H1 (cell line): ENCODE results near the gene ZBTB37.

Experiments used
- CTCF ChIP-seq, 3 experiments: IDR thresholded peaks; 1 replicate in 2 of 3; 2 replicates in 1 of 3; pipeline versions ENCODE4 v1.5.1 to v1.6.1; 2011; ENCODE audit warnings: low read length in 3 of 3, mild to moderate bottlenecking in 3 of 3, inconsistent platforms in 2 of 3, low read depth in 1 of 3, moderate library complexity in 1 of 3; ENCODE audit not compliant: insufficient read depth in 1 of 3; ENCODE audit errors: control extremely low read depth in 1 of 3
- EP300 ChIP-seq, 2 experiments: IDR thresholded peaks; 1 replicate in 1 of 2; 2 replicates in 1 of 2; pipeline ENCODE4 v1.6.1; 2011 to 2012; ENCODE audit warnings: low read depth in 2 of 2, low read length in 2 of 2, mild to moderate bottlenecking in 2 of 2, borderline replicate concordance in 1 of 2, inconsistent platforms in 1 of 2, moderate library complexity in 1 of 2
- JUN ChIP-seq: IDR thresholded peaks from 2 replicates; pipeline ENCODE4 v1.6.1; 2011; ENCODE audit warnings: low read depth, mild to moderate bottlenecking, improper control_type of control experiment, low read length
- POLR2A ChIP-seq, 2 experiments: IDR thresholded peaks; 1 replicate in 1 of 2; 2 replicates in 1 of 2; pipeline ENCODE4 v1.6.1; 2011; ENCODE audit warnings: low read depth in 2 of 2, low read length in 2 of 2, mild to moderate bottlenecking in 2 of 2; ENCODE audit errors: control extremely low read depth in 1 of 2
- RFX5 ChIP-seq: IDR thresholded peaks from 2 replicates; pipeline ENCODE4 v1.6.1; 2011; ENCODE audit warnings: low read depth, low read length, improper control_type of control experiment, borderline replicate concordance
- RNF2 ChIP-seq: fragments of 200-900, 300-1000 bp; sonication (generic); IDR thresholded peaks from 2 replicates; pipeline ENCODE4 v1.7.1; 2016; ENCODE audit warnings: borderline replicate concordance, low read depth, mild to moderate bottlenecking, antibody characterized with exemption, low read length; ENCODE audit not compliant: poor library complexity, severe bottlenecking; ENCODE audit errors: missing control alignments
- SUZ12 ChIP-seq: fragments of 200-600 bp; sonication (generic); IDR thresholded peaks from 2 replicates; pipeline ENCODE4 v1.6.1; 2012; ENCODE audit warnings: mild to moderate bottlenecking, inconsistent platforms, low read length, moderate library complexity, mixed read lengths

GRCh38 chr1:173856014-173856413 is 12.2 kb upstream of the ZBTB37 start:
- TF ChIP-seq RNF2 = no peak
- no peak for TF ChIP-seq JUN
- TF ChIP-seq CTCF (IDR thresholded peaks at IDR 0.05; ENCODE audit: control extremely low read depth in 1 of 3, insufficient read depth in 1 of 3, low read depth in 1 of 3, low read length in 3 of 3) = no peak
- TF ChIP-seq POLR2A (IDR thresholded peaks at IDR 0.05; ENCODE audit: control extremely low read depth in 1 of 2, low read depth in 2 of 2, low read length in 2 of 2) = no peak
- TF ChIP-seq EP300 (IDR thresholded peaks at IDR 0.05; ENCODE audit: borderline replicate concordance in 1 of 2, low read depth in 2 of 2, low read length in 2 of 2) = no peak
- TF ChIP-seq SUZ12 = no peak
- TF ChIP-seq RFX5 = no peak
